A204.1 (cell line): Measurements from ENCODE around the gene CTCF.
"Not testable (repeated sequence)": the region's sequence is repeated elsewhere in the genome, so short reads cannot be mapped to it uniquely, and the experiment has no call there.

Source experiments
- FAIRE-seq: peaks from 2 replicates; lab custom pipeline; 2012; peaks lifted over from hg19 to GRCh38; lab: Jason Lieb, UNC

Gene CTCF

GRCh38 chr16:67533987-67534386 is 28.3 kb upstream of the CTCF start:
- not testable (repeated sequence) for FAIRE-seq

- no peak for FAIRE-seq
Observed at GRCh38 chr16:67534431-67534830, 27.9 kb upstream of the CTCF start.

GRCh38 chr16:67535201-67535600 is 27.1 kb upstream of the CTCF start:
- FAIRE-seq, result no peak

GRCh38 chr16:67537270-67537635 is 25.1 kb upstream of the CTCF start:
- FAIRE-seq, result no peak

GRCh38 chr16:67537636-67538591 is 24.4 kb upstream of the CTCF start:
- FAIRE-seq, result no peak

- no peak for FAIRE-seq
Observed at GRCh38 chr16:67538666-67539101, 23.6 kb upstream of the CTCF start.

- no peak for FAIRE-seq
Observed at GRCh38 chr16:67539271-67539670, 23.1 kb upstream of the CTCF start.

- FAIRE-seq, result no peak
Observed at GRCh38 chr16:67539691-67540635, 22.4 kb upstream of the CTCF start.

GRCh38 chr16:67540756-67541155 is 21.6 kb upstream of the CTCF start:
- no peak for FAIRE-seq

GRCh38 chr16:67541391-67542263 is 20.7 kb upstream of the CTCF start:
- FAIRE-seq, result no peak

GRCh38 chr16:67542464-67542863 is 19.9 kb upstream of the CTCF start:
- FAIRE-seq, result no peak

GRCh38 chr16:67543036-67543435 is 19.3 kb upstream of the CTCF start:
- FAIRE-seq, result no peak

- no peak for FAIRE-seq
Observed at GRCh38 chr16:67543582-67543981, 18.7 kb upstream of the CTCF start.

- no peak for FAIRE-seq
Observed at GRCh38 chr16:67544329-67544841, 17.9 kb upstream of the CTCF start.

GRCh38 chr16:67544844-67545664 is 17.3 kb upstream of the CTCF start:
- no peak for FAIRE-seq

- no peak for FAIRE-seq
Observed at GRCh38 chr16:67545665-67546024, 16.7 kb upstream of the CTCF start.

- no peak for FAIRE-seq
Observed at GRCh38 chr16:67546091-67546501, 16.2 kb upstream of the CTCF start.

GRCh38 chr16:67546761-67547422 is 15.4 kb upstream of the CTCF start:
- FAIRE-seq, result no peak

GRCh38 chr16:67547423-67548264 is 14.7 kb upstream of the CTCF start:
- no peak for FAIRE-seq
